Osteocyte (in vitro differentiated cells): ENCODE data around the gene ROM1. TPM values are rescaled to one million over a fixed set of nuclear protein-coding genes. Genes with fewer than 3 reads are reported as not detected.

Experiments
- DNase-seq: peaks from one replicate; pipeline ENCODE4 v3.0.0; 2021; ENCODE audit warnings: mixed read lengths; ENCODE audit not compliant: unreplicated experiment; ENCODE audit errors: extremely low spot score
- H3K27ac Mint-ChIP-seq: one replicate; pipeline ENCODE4 v1.8.0; 2021; ENCODE audit warnings: mild to moderate bottlenecking, mixed read lengths; ENCODE audit not compliant: unreplicated experiment
- H3K27me3 Mint-ChIP-seq: one replicate; pipeline ENCODE4 v1.8.0; 2021; ENCODE audit warnings: mixed read lengths; ENCODE audit not compliant: unreplicated experiment
- H3K36me3 Mint-ChIP-seq: one replicate; pipeline ENCODE4 v1.8.0; 2021; ENCODE audit warnings: mixed read lengths; ENCODE audit not compliant: unreplicated experiment
- H3K4me1 Mint-ChIP-seq: one replicate; pipeline ENCODE4 v1.8.0; 2021; ENCODE audit warnings: mixed read lengths; ENCODE audit not compliant: unreplicated experiment
- H3K4me3 Mint-ChIP-seq: one replicate; pipeline ENCODE4 v1.8.0; 2021; ENCODE audit warnings: mild to moderate bottlenecking, moderate library complexity, mixed read lengths; ENCODE audit not compliant: unreplicated experiment
- H3K9me3 Mint-ChIP-seq: one replicate; pipeline ENCODE4 v1.8.0; 2021; ENCODE audit warnings: mixed read lengths; ENCODE audit not compliant: unreplicated experiment
- microRNA-seq: library from miRNA; unstranded; fragments of <30 nt; microRNA quantifications from one replicate; pipeline ENCODE4 v1.1.0, GENCODE V29; 2020; ENCODE audit not compliant: unreplicated experiment
- total RNA-seq: library from RNA; stranded (reverse); gene quantifications from 2 replicates; pipeline ENCODE4 v1.2.1, GENCODE V29; 2021
- TF ChIP-seq, protein P1 (sequence below): fragments of 200-600 bp; sonication (generic); IDR thresholded peaks from 2 replicates; pipeline ENCODE4 v1.5.0; 2021; ENCODE audit warnings: antibody characterized with exemption, mild to moderate bottlenecking, moderate library complexity

ROM1 gene
- total RNA-seq, 1 donor from 2014 or later: 4.4 TPM

DNA sequence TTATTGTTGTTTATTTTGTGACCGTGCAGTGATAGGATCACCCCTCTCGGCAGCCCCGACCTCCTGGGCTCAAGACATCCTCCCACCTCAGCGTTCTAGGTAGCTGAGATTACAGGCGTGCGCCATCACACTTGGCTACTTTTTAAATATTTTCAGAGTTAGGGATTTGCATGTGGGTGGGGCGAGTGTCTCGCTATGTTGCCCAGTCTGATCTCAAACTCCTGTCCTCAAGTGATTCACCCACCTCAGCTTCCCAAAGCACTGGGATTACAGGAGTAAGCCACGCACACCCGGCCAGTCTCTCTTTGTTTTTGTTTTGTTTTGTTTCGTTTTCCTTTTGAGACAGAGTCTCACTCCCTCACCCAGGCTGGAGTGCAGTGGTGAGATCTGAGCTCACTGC, 41.2 kb downstream of the ROM1 start:
- Mint-ChIP-seq H3K36me3 (peaks cover 2% of the 10 kb centered on the region), H3K4me3 (peak overlapping the region; percentile 40), H3K4me1 (peaks cover 14% of the 10 kb centered on the region), H3K9me3 (no peaks in the 10 kb centered on the region), H3K27ac (peak overlapping the region; percentile 98), H3K27me3 (no peaks in the 10 kb centered on the region)
- TF ChIP-seq, protein P1, sequence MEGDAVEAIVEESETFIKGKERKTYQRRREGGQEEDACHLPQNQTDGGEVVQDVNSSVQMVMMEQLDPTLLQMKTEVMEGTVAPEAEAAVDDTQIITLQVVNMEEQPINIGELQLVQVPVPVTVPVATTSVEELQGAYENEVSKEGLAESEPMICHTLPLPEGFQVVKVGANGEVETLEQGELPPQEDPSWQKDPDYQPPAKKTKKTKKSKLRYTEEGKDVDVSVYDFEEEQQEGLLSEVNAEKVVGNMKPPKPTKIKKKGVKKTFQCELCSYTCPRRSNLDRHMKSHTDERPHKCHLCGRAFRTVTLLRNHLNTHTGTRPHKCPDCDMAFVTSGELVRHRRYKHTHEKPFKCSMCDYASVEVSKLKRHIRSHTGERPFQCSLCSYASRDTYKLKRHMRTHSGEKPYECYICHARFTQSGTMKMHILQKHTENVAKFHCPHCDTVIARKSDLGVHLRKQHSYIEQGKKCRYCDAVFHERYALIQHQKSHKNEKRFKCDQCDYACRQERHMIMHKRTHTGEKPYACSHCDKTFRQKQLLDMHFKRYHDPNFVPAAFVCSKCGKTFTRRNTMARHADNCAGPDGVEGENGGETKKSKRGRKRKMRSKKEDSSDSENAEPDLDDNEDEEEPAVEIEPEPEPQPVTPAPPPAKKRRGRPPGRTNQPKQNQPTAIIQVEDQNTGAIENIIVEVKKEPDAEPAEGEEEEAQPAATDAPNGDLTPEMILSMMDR: no peak
- DNase-seq: no peak

DNA sequence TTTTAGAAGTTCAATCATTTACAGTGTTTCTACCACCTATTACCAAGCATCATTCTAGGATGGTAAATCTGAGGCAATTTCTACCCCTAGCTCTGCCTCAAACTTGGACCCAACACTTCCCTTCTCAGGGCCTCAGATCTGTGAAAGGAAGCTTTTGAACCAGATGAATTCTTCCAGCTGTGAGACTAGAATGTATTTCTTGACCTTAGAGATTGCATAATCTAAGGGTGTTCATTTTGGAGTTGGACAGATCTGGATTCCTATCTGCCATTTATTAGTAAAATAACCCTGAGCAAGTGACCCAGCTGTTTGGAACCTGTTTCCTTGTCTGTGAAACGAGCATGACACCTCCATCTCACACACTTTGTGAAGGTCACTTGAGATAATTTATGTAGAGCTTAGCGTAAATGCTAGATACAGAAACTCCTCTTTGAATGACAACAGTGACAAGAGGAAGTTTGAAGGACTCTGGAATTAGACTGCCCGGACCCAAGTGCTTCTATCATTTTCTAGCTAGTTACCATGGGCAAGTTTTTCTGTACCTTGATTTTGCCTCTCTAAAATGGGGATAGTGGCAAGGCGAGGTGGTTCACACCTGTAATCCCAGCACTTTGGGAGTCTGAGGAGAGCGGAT, 43.9 kb downstream of the ROM1 start:
- peaks cover 14% of the 10 kb centered on the region for H3K4me1 Mint-ChIP-seq
- TF ChIP-seq, protein P1: no peak
- no peaks in the 10 kb centered on the region for H3K36me3 Mint-ChIP-seq
- DNase-seq: no peak
- no peaks in the 10 kb centered on the region for H3K27me3 Mint-ChIP-seq
- no peaks in the 10 kb centered on the region for H3K9me3 Mint-ChIP-seq
- no peak overlapping the region for H3K4me3 Mint-ChIP-seq
- H3K27ac Mint-ChIP-seq: no peak overlapping the region

DNA sequence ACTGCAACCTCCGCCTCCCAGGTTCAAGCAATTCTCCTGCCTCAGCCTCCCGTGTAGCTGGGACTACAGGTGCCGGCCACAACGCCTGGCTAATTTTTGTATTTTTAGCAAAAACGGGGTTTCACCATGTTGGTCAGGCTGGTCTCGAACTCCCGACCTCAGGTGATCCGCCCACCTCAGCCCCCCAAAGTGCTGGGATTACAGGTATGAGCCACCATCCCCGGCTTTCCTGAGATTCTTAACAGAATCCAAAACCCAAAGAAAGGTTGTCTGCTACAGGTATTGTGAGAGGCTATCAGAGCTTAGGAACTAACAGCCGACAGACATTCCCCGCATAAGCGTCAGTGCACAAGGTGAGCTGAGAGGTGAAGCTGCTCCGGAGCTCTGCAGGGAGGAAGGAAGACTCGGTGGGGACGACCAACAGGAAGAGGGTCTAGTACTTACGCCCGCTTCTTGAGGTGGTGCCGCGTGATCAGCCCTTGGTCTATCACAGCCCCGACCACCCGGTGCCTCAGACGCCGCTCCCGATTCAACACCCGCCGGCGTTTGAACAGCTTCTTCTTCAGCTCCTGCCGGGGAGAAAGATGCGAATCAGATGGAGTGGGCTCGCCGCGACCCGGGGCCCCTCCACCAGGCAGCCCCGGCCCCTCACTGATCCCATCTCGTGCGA, 51.5 kb downstream of the ROM1 start:
- Mint-ChIP-seq H3K36me3 (peaks cover 10% of the 10 kb centered on the region), H3K9me3 (no peaks in the 10 kb centered on the region), H3K4me3 (peak overlapping the region; percentile 91), H3K27ac (peak overlapping the region; percentile 96), H3K4me1 (peaks cover 25% of the 10 kb centered on the region), H3K27me3 (no peaks in the 10 kb centered on the region)
- TF ChIP-seq, protein P1: no peak
- DNase-seq: no peak

Small RNA genes within 50 kb of the gene (microRNA-seq; reads per million reads assigned to microRNA genes)
- gene MIR6747: not detected

Other genes with a start within 250 kb of the ROM1 start
- not detected in 2 replicates for gene SCGB1A1, start 194.2 kb upstream of the ROM1 start, total RNA-seq
- gene AHNAK, start 66.5 kb upstream of the ROM1 start, total RNA-seq: 462 and 503 TPM in 2 replicates
- 1,404 TPM in 2 replicates for gene EEF1G, start 39.4 kb upstream of the ROM1 start, total RNA-seq
- 12.7 and 15.6 TPM in 2 replicates for gene TUT1, start 21.7 kb upstream of the ROM1 start, total RNA-seq
- gene MTA2, start 11.4 kb upstream of the ROM1 start, total RNA-seq: 91.6 and 107 TPM in 2 replicates
- gene EML3, start 482 bp upstream of the ROM1 start, total RNA-seq: 78.8 and 80.9 TPM in 2 replicates
- gene B3GAT3, start 8.7 kb downstream of the ROM1 start, total RNA-seq: 35.8 and 41.4 TPM in 2 replicates
- 366 and 389 TPM in 2 replicates for gene GANAB, start 33.4 kb downstream of the ROM1 start, total RNA-seq
- 20.5 and 24.0 TPM in 2 replicates for gene INTS5, start 40.0 kb downstream of the ROM1 start, total RNA-seq
- 53.6 and 56.3 TPM in 2 replicates for gene C11orf98, start 52.0 kb downstream of the ROM1 start, total RNA-seq
- 19.4 and 27.3 TPM in 2 replicates for gene CSKMT, start 52.1 kb downstream of the ROM1 start, total RNA-seq
- 6.3 and 6.8 TPM in 2 replicates for gene UQCC3, start 58.4 kb downstream of the ROM1 start, total RNA-seq
- gene LBHD1, start 59.0 kb downstream of the ROM1 start, total RNA-seq: 7.3 and 9.1 TPM in 2 replicates
- 132 and 161 TPM in 2 replicates for gene UBXN1, start 65.8 kb downstream of the ROM1 start, total RNA-seq
- 0.39 and 0.46 TPM in 2 replicates for gene LRRN4CL, start 76.3 kb downstream of the ROM1 start, total RNA-seq
- gene BSCL2, start 94.2 kb downstream of the ROM1 start, total RNA-seq: 54.1 and 56.7 TPM in 2 replicates
- not detected in 2 replicates for gene GNG3, start 94.4 kb downstream of the ROM1 start, total RNA-seq
- gene HNRNPUL2, start 114.2 kb downstream of the ROM1 start, total RNA-seq: 52.5 and 56.1 TPM in 2 replicates
- 32.4 and 36.6 TPM in 2 replicates for gene TTC9C, start 115.2 kb downstream of the ROM1 start, total RNA-seq
- 11.2 and 12.9 TPM in 2 replicates for gene ZBTB3, start 140.9 kb downstream of the ROM1 start, total RNA-seq
- gene POLR2G, start 148.3 kb downstream of the ROM1 start, total RNA-seq: 83.7 and 98.6 TPM in 2 replicates
- 40.8 and 42.8 TPM in 2 replicates for gene TAF6L, start 158.1 kb downstream of the ROM1 start, total RNA-seq
- 46.7 and 47.7 TPM in 2 replicates for gene TMEM179B, start 174.1 kb downstream of the ROM1 start, total RNA-seq
- gene TMEM223, start 178.7 kb downstream of the ROM1 start, total RNA-seq: 14.5 and 15.2 TPM in 2 replicates
- 92.4 and 97.5 TPM in 2 replicates for gene NXF1, start 192.2 kb downstream of the ROM1 start, total RNA-seq
- gene STX5, start 218.8 kb downstream of the ROM1 start, total RNA-seq: 65.3 and 71.0 TPM in 2 replicates
- gene TEX54, start 219.6 kb downstream of the ROM1 start, total RNA-seq: not detected in 2 replicates
- 40.5 and 42.1 TPM in 2 replicates for gene WDR74, start 226.3 kb downstream of the ROM1 start, total RNA-seq